HepG2 (cell line): ENCODE data around the gene MXI1. TPM values are rescaled to one million over a fixed set of nuclear protein-coding genes. Genes with fewer than 3 reads are reported as not detected.
"Not testable (repeated sequence)": the region's sequence is repeated elsewhere in the genome, so short reads cannot be mapped to it uniquely, and the experiment has no call there.

ENCODE experiments used
- ATAC-seq: fragments of 200-7000 bp; cut with Tn5 transposase; 3 replicates; pipeline ENCODE4 v1.9.1; 2020; ENCODE audit warnings: mild to moderate bottlenecking, moderate library complexity
- BruUV-seq: library from RNA; stranded (reverse); fragments of 400-500 nt; replicated peaks from 2 replicates; lab custom pipeline; 2021; lab: Mats Ljungman, UMichigan
- CTCF ChIA-PET: fragments of 300-600 bp; formaldehyde crosslinking; extraction: SDS; loops from one replicate; lab custom pipeline; 2021; ENCODE audit warnings: low total read pairs, inconsistent platforms, low intra/inter-chr PET ratio; lab: Yijun Ruan, JAX
- POLR2A ChIA-PET: fragments of 350-600 bp; sonication (Branson Sonifier 250); formaldehyde crosslinking; loops from one replicate; lab custom pipeline; 2020; ENCODE audit warnings: antibody characterized with exemption, inconsistent platforms; lab: Yijun Ruan, JAX
- DNase-seq: peaks from one replicate; pipeline ENCODE4 v3.0.0-alpha.2; 2015; ENCODE audit warnings: low spot score
- FAIRE-seq: peaks from 3 replicates; lab custom pipeline; 2011; peaks lifted over from hg19 to GRCh38; lab: Jason Lieb, UNC
- H2AFZ ChIP-seq: one replicate; pipeline ENCODE4 v1.6.1; 2011; ENCODE audit warnings: low read length, inconsistent platforms
- H3K27ac ChIP-seq: fragments of 300-600 bp; 3 replicates; pipeline ENCODE4 v1.8.0; 2011; ENCODE audit warnings: mixed run types, mild to moderate bottlenecking, mixed read lengths, low read length, inconsistent platforms; ENCODE audit not compliant: insufficient read depth; ENCODE audit errors: extremely low read length
- H3K27me3 ChIP-seq, 2 experiments: fragments of 200-600 bp in 1 of 2; 2 replicates in 1 of 2; 3 replicates in 1 of 2; pipeline versions ENCODE4 v1.6.0 to v1.8.0; 2011; ENCODE audit warnings: low read length in 2 of 2, mild to moderate bottlenecking in 2 of 2, moderate library complexity in 2 of 2, inconsistent platforms in 1 of 2; ENCODE audit not compliant: insufficient read depth in 2 of 2, control insufficient read depth in 1 of 2
- H3K36me3 ChIP-seq, 2 experiments: fragments of 200-600 bp in 1 of 2; replicated peaks in 1 of 2; 2 replicates in 1 of 2; 3 replicates in 1 of 2; pipeline versions ENCODE4 v1.5.1 to v1.8.0; 2011; ENCODE audit warnings: low read length in 2 of 2, inconsistent platforms in 1 of 2; ENCODE audit not compliant: insufficient read depth in 2 of 2, control insufficient read depth in 1 of 2
- H3K4me1 ChIP-seq: 2 replicates; pipeline ENCODE4 v1.5.1; 2012; ENCODE audit warnings: low read length, inconsistent platforms; ENCODE audit not compliant: insufficient read depth
- H3K4me2 ChIP-seq: 2 replicates; pipeline ENCODE4 v1.6.0; 2011; ENCODE audit warnings: low read depth, low read length, inconsistent platforms
- H3K4me3 ChIP-seq, 3 experiments: fragments of 200-600 bp in 1 of 3; sonication (generic), shearing (Covaris generic) in 1 of 3; replicated peaks in 1 of 3; 2 replicates each; pipeline ENCODE4 v1.5.1; 2011 to 2016; ENCODE audit warnings: low read length in 3 of 3, inconsistent platforms in 2 of 3, low read depth in 2 of 3, mild to moderate bottlenecking in 2 of 3, control low read depth in 1 of 3, mixed read lengths in 1 of 3; ENCODE audit not compliant: insufficient read depth in 1 of 3
- H3K79me2 ChIP-seq: one replicate; pipeline ENCODE4 v1.6.1; 2011; ENCODE audit warnings: low read length, inconsistent platforms; ENCODE audit not compliant: insufficient read depth
- H3K9ac ChIP-seq: 2 replicates; pipeline ENCODE4 v1.6.0; 2011; ENCODE audit warnings: mild to moderate bottlenecking, low read depth, low read length, inconsistent platforms; ENCODE audit not compliant: insufficient read depth
- H3K9me3 ChIP-seq: 2 replicates; pipeline ENCODE4 v1.5.1; 2012; ENCODE audit warnings: mild to moderate bottlenecking, low read length
- H4K20me1 ChIP-seq: 2 replicates; pipeline ENCODE4 v1.6.0; 2011; ENCODE audit warnings: inconsistent platforms, mild to moderate bottlenecking, low read length, moderate library complexity; ENCODE audit not compliant: insufficient read depth
- HDAC2 ChIP-seq: sonication (generic); formaldehyde crosslinking; IDR thresholded peaks from 2 replicates; pipeline ENCODE4 v1.4.0; 2020; ENCODE audit warnings: missing genetic modification reagents
- TCF7 ChIP-seq: sonication (generic); IDR thresholded peaks from 2 replicates; pipeline ENCODE4 v1.6.1; 2016; ENCODE audit warnings: antibody characterized with exemption, low read depth
- WGBS: methylation state at CpG from one replicate; pipeline ENCODE4 v1.1.6; 2017; ENCODE audit warnings: low lambda C conversion rate; 5-methylcytosine and 5-hydroxymethylcytosine counted together
- in situ Hi-C: cut with HindIII; loops from 2 replicates; pipeline ENCODE4 v1.10.0; 2017; ENCODE audit warnings: low pct_unique_long_range_greater_than_20kb; ENCODE audit not compliant: extremely low pct_ligation_motif_present
- intact Hi-C: fragments of 100-400 bp; cut with micrococcal nuclease; formaldehyde crosslinking; loops from one replicate; pipeline ENCODE4 v1.10.0; 2022; ENCODE audit not compliant: unreplicated experiment
- polyA plus RNA-seq, 8 experiments: library from polyadenylated mRNA; depleted of rRNA in 3 of 8; stranded (reverse) in 7 of 8; unstranded in 1 of 8; fragments of >200 nt; fragmentation: Illumina TruSeq in 4 of 8; extraction: Trizol in 4 of 8; gene quantifications; 2 replicates each; pipeline versions ENCODE4 v1.2.1 to v1.2.3, GENCODE V29; 2011 to 2016; ENCODE audit warnings: low read depth in 4 of 8, missing spikeins in 1 of 8, mixed read lengths in 1 of 8; ENCODE audit not compliant: insufficient read depth in 1 of 8
- total RNA-seq, 5 experiments: library from RNA; depleted of rRNA; stranded (reverse); fragments of >200 nt; fragmentation: Illumina TruSeq; extraction: Trizol; gene quantifications; 2 replicates each; pipeline ENCODE4 v1.2.3, GENCODE V29; 2016; ENCODE audit warnings: low read depth in 1 of 5
- TF ChIP-seq, protein P1 (sequence below): sonication (generic); formaldehyde crosslinking; IDR thresholded peaks from 2 replicates; pipeline ENCODE4 v1.4.0; 2020; ENCODE audit warnings: missing genetic modification reagents, borderline replicate concordance
- TF ChIP-seq, protein P2 (sequence below): fragments of 450-650 bp; IDR thresholded peaks from 2 replicates; pipeline ENCODE4 v1.6.1; 2016

MXI1 gene
- total and polyA plus RNA-seq, 2 of the 13 experiments (the other 11 are each of a cell fraction or from before 2014, with no cell fraction given) = 6.6 to 22.0 TPM

DNA sequence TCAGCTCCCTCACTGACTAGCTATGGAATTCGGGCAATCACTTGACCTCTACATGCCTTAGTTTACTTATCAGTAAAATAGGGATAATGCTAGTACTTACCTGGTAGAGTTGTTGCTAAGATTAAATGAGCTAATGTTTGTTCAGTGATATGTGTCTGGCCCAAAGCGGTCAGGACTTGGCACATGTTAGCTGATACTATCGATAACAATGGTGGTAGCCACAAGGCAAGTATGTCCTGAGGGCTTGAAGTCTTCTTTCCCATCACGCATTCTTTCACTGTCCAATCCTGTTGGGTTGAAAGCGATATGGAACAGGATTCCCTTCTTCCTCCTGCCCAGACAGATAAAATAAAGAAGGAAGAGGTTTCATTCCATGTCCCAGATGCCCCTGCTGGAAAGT lies 25.5 kb upstream of the MXI1 start (continued):
- TF ChIP-seq, protein P1, sequence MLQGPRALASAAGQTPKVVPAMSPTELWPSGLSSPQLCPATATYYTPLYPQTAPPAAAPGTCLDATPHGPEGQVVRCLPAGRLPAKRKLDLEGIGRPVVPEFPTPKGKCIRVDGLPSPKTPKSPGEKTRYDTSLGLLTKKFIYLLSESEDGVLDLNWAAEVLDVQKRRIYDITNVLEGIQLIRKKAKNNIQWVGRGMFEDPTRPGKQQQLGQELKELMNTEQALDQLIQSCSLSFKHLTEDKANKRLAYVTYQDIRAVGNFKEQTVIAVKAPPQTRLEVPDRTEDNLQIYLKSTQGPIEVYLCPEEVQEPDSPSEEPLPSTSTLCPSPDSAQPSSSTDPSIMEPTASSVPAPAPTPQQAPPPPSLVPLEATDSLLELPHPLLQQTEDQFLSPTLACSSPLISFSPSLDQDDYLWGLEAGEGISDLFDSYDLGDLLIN = no peak
- TF ChIP-seq HDAC2 = no peak

DNA sequence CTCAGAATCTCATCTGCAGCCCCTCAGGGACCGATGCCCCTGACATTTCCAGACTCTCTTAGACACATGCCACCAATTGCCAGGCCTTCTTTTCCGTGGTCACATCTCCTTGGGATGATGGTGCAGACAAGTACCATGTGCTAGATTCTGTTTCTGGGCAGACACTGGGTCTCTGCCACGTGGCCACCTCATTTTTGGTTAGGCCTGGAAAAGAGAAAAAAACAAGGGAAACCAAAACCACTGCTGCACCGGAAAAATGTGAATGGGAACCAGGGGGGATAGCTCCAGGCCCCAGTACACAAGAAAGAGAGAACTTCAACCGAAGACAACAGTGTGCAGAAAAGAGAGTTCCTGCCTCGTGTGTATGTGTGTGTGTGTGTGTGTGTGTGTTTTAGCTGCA lies 23.0 kb upstream of the MXI1 start:
- no TSS peak for BruUV-seq
- intact Hi-C loops = no loop called here
- ATAC-seq (no peak), DNase-seq (no peak), FAIRE-seq (no peak)
- 20% methylated on average over 6 of the region's 6 CpGs for WGBS
- H3K4me2 ChIP-seq = no peak overlapping the region
- POLR2A ChIA-PET = no interaction called here
- no peaks in the 10 kb centered on the region for H3K79me2 ChIP-seq
- no peak overlapping the region for H3K9ac ChIP-seq
- no peaks in the 10 kb centered on the region for H3K36me3 ChIP-seq
- no peaks in the 10 kb centered on the region for H3K4me1 ChIP-seq
- no peak overlapping the region for H3K4me3 ChIP-seq
- in situ Hi-C loops = no loop called here
- no peaks in the 10 kb centered on the region; a peak in 3 of 5 replicates for H3K27me3 ChIP-seq
- H3K27ac ChIP-seq = no peak overlapping the region
- TF ChIP-seq TCF7 = no peak
- TF ChIP-seq, protein P2, sequence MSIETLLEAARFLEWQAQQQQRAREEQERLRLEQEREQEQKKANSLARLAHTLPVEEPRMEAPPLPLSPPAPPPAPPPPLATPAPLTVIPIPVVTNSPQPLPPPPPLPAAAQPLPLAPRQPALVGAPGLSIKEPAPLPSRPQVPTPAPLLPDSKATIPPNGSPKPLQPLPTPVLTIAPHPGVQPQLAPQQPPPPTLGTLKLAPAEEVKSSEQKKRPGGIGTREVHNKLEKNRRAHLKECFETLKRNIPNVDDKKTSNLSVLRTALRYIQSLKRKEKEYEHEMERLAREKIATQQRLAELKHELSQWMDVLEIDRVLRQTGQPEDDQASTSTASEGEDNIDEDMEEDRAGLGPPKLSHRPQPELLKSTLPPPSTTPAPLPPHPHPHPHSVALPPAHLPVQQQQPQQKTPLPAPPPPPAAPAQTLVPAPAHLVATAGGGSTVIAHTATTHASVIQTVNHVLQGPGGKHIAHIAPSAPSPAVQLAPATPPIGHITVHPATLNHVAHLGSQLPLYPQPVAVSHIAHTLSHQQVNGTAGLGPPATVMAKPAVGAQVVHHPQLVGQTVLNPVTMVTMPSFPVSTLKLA = peak; percentile 97
- H3K9me3 ChIP-seq = no peaks in the 10 kb centered on the region
- no peak overlapping the region for H2AFZ ChIP-seq
- H4K20me1 ChIP-seq = no peaks in the 10 kb centered on the region
- CTCF ChIA-PET = no interaction called here

DNA sequence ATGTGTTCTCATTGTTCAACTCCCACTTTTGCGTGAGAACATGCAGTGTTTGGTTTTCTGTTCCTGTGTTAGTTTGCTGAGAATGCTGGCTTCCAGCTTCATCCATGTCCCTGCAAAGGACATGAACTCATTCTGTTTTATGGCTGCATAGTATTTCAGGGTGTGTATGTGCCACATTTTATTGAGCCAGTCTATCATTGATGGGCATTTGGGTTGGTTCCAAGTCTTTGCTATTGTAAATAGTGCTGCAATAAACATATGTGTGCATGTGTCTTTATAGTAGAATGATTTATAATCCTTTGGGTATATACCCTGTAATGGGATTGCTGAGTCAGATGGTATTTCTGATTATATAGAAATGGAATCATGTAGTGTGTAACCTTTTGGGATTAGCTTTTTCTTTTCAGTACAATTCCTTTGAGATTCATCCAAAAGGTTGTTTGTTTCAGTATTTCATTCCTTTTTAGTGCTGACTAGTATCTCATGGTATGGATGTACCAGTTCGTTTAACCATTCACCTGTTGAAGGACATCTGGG lies 21.7 kb upstream of the MXI1 start:
- in situ Hi-C loops = not testable (repeated sequence)

More for the DNA sequence above, 21.7 kb upstream of the MXI1 start:
- H3K27ac ChIP-seq, CTCF ChIA-PET, H3K4me3 ChIP-seq, H3K79me2 ChIP-seq, H3K4me2 ChIP-seq, H3K9me3 ChIP-seq, H3K9ac ChIP-seq, FAIRE-seq, H3K36me3 ChIP-seq, intact Hi-C loops, H3K4me1 ChIP-seq, DNase-seq, POLR2A ChIA-PET, H2AFZ ChIP-seq, BruUV-seq, H3K27me3 ChIP-seq, ATAC-seq, H4K20me1 ChIP-seq: not testable (repeated sequence)
- 5% methylated on average over 2 of the region's 2 CpGs for WGBS
